Hematopoietic multipotent progenitor cell treated with erythropoietin and hydrocortisone succinate and interleukin-3 and kit ligand, for 8 days (in vitro differentiated cells): Measurements from ENCODE around the gene PAQR9.
"Not testable (repeated sequence)": the region's sequence is repeated elsewhere in the genome, so short reads cannot be mapped to it uniquely, and the experiment has no call there.

Source experiments
- DNase-seq: peaks from one replicate; pipeline ENCODE4 v3.0.0-alpha.2; 2015

Gene PAQR9, protein sequence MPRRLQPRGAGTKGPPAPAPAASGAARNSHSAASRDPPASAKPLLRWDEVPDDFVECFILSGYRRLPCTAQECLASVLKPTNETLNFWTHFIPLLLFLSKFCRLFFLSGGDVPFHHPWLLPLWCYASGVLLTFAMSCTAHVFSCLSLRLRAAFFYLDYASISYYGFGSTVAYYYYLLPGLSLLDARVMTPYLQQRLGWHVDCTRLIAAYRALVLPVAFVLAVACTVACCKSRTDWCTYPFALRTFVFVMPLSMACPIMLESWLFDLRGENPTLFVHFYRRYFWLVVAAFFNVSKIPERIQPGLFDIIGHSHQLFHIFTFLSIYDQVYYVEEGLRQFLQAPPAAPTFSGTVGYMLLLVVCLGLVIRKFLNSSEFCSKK

DNA sequence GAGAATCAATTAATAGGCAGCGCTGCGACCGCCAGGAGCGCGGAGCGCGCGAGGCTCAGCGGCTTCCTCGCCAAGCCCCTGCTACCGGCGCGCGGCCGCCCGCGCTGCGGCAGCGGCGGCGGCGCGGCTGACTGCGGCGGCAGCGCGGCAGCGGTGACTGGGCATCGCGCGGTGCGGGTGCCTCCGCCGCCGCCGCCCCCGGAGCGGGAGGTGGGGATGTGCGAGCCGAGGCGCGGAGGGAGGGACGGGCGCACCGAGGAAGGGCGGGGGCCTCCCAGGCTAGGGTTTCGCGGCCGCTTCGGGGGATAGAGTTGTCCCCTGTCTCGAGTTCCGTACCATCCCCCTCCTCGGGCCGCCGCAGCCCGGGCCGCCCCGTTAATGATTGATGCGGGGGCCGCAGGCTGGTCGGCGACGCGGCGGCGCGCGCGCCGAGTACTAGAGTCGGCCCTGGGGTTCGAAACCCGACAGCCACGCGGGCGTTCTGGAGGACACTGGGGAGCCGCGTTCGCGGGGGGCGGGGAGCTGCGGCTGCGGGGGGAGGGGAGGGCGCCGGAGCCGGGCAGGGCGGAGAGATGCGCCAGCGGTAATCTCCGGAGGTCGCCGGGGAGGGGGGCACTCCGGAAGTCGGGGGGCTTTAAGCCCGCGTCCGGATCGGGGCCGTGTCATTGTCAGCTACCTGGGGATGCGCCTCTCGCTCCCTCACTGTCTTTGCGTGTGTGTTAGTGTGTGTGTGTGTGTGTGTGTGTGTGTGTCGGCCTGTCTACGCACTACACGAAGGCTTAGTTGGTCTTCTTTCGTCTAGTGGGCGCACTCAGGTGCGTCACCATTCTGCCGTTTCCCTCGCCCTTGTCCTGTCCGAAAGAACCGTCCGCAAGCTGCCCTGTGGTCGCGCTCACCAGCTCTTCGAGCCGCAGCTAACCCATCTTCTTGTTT is at the start of gene PAQR9:
Gene PAQR9 (minus strand): TSS at position 159 of the 933 bp plus-strand sequence. CDS start 338 bp downstream, outside the sequence.
- DNase-seq: peak; percentile 47

DNA sequence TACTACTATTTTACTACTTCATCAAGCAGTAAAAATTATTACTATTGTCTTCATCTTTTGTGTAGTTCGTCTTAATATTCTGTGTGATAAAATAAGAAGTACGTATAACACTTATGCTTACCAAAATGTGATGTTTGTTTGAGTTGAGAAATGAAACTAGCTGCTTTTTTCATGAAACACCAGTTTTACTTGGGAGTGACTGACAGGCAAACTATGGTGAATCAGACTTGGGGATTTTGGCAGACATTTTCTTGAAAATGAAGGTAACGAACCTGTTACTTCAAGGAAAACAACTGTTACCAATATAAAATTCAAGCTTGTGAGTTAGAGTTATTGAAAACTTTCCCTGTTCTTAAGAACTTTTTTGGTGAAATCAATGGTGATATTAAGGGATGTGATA is 48.2 kb upstream of the PAQR9 start:
- no peak for DNase-seq

DNA sequence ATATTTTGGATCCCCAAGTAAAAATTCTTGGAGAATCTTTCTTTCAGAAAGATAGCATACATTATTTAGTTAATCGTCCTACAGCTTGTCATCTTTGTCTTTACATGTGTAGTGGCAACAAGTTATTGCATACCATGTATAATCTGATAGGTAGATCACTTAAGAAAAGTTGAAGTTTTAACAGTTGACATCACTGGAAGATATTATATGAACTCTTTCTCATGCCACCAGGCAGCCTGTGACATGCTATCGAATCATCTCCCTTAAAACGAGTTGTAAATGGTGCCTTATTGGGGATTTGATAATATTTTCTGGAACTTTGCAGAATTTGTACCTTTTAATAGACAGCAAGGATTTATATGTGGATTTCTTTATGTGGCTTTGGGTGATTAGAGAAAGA is 46.5 kb upstream of the PAQR9 start:
- no peak for DNase-seq

GRCh38 chr3:143004823-143005222 is 41.3 kb upstream of the PAQR9 start:
- no peak for DNase-seq

- peak; percentile 29 for DNase-seq
These were observed 39.3 kb upstream of the PAQR9 start for GRCh38 chr3:143002727-143003126.

DNA sequence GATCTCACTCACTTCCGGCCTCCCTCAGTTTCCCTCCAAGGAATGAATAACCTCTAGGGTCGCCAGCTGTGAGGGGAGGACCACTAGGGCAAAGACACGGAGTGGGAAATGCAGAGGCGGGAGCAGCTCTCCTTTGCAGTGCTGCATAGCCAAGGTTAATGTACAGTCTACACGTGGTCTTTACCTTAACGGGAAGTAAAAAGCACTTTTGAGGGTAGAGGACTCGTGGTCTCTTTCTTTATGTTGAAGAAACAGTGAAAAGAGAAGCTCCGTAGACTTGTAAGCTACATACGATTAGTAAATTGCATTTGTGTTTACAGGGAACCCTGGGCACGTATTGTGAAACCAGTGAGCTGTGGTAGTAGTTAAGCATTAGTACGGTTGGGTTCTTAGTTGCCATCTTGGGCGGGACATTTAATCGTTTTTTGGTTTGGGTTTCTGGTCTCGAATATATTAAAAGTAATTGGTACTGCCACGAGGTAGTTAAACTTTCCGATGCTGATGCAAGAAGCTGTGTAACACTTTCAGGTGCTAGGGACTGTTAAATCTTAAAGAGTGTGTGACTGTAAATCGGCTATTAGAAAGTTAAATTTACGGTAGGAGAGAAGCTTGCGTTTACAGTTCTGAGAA is 38.7 kb upstream of the PAQR9 start:
- peak; percentile 68 for DNase-seq

GRCh38 chr3:143001369-143002082 is 38.1 kb upstream of the PAQR9 start, which contains the start of gene U2SURP:
Gene U2SURP, plus strand, starts transcription at chr3:143001570. Its CDS starts 59 bp downstream, at chr3:143001629.
- DNase-seq: peak; percentile 98

GRCh38 chr3:143001034-143001368 is 37.5 kb upstream of the PAQR9 start:
- DNase-seq: no peak

DNA sequence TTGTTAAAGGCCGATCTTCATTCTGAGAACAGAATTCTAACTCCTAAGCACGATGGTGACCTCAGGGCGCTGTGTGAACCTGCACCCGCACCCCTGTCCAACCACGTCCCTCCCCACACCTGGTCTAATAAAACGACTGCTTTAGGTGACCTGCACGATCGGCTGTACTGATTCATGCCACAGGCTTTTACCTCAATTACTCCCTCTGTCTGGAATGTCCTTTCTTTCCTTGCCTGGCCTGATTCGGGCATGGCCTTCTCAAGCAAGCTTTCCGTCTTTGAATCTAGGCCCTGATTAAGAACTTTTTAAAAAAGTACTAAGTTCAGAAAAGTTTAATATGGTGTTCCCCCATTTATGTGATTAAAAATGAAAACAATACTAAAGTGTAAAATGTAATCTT is 37.1 kb upstream of the PAQR9 start:
- DNase-seq: no peak

DNA sequence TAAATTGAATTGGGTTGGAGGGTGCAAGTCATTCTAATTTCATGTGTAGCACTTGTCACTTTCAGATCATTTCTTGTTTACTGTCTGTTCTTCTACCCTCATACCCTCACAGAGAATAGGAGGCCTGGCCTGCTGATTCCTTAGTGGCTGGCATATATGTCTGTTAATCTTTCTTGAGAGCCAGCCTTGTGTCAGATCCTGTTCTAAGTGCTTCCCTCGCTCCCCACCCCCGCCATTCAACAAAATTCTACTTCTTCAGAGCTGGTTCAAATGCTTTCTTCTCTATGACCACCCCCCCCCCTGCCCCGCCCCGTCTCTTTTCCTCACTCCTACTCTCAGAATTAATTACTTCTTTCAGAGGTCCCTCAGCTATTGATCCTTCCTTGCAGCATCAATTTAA is 36.4 kb upstream of the PAQR9 start:
- DNase-seq: peak; percentile 29

DNA sequence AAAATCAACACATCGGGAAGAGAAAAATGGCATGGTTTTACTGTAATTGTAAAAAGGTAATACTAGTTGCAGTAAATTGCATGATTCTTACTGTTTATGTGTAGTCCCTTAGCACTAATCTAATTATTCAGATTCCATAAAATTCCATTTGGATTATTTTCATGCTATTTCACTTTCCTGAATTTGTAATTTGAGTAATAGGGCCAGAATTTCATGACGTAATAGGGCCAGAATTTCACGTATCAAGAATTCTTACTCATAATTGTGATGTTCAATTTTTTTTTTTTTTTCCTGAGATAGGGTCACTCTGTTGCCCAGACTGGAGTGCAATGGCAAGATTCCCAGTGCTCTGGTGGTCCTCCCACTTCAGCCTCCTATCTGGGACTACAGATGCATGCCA is 35.0 kb upstream of the PAQR9 start:
- DNase-seq: no peak

DNA sequence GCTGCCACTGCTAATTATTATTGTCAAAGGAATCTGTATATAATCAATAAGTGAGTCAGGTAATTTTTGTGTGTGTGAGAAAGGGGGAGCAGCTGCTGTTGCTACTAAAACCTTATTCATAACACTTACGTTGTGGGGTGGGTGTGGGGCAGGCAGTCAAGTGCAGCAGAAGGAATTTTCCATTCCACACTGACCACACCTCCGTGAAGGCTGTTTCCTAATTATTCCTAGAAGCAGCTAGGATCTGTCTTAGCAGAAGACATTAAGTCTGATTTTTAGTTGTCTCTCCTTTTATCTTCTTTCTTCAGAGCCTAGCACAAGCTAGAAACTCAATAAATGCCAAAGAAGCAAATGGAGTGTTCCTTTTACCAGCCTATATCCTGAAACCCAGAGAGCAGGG is 33.9 kb upstream of the PAQR9 start:
- no peak for DNase-seq

DNA sequence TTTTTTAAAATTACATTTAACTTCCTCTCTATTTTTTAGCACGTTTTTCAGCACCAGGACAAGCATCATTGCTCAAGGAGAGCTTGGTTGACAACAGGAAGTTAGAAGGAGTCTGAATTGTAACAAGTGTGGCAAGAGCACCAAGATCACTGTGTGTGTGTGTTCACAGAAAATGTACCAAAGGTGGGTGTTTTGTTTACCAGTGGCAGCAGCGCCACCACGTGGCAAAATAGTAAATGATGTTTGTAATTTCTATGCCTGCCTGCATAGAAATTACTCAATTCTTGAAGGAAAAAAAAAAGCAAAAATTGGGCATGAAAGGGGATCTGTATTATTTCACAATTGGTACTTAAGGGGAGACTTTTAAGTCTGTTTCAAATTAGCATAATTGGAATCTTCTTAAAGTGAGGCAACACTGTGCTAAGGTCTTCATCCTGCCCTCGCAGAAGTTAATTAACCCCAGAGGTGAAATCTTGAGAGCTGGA is 30.5 kb upstream of the PAQR9 start:
- peak; percentile 87 for DNase-seq

GRCh38 chr3:142992323-142992722 is 28.8 kb upstream of the PAQR9 start:
- DNase-seq: no peak

- DNase-seq: no peak
These were observed 27.2 kb upstream of the PAQR9 start for GRCh38 chr3:142990721-142991120.

DNA sequence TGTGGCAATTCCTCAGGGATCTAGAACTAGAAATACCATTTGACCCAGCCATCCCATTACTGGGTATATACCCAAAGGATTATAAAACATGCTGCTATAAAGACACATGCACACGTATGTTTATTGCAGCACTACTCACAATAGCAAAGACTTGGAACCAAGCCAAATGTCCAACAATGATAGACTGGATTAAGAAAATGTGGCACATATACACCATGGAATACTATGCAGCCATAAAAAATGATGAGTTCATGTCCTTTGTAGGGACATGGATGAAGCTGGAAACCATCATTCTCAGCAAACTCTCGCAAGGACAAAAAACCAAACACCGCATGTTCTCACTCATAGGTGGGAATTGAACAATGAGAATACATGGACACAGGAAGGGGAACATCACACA is 25.4 kb upstream of the PAQR9 start:
- DNase-seq: not testable (repeated sequence)

- DNase-seq: not testable (repeated sequence)
These were observed 24.7 kb upstream of the PAQR9 start for GRCh38 chr3:142988221-142988620.

GRCh38 chr3:142987707-142988106 is 24.2 kb upstream of the PAQR9 start:
- DNase-seq: no peak

DNA sequence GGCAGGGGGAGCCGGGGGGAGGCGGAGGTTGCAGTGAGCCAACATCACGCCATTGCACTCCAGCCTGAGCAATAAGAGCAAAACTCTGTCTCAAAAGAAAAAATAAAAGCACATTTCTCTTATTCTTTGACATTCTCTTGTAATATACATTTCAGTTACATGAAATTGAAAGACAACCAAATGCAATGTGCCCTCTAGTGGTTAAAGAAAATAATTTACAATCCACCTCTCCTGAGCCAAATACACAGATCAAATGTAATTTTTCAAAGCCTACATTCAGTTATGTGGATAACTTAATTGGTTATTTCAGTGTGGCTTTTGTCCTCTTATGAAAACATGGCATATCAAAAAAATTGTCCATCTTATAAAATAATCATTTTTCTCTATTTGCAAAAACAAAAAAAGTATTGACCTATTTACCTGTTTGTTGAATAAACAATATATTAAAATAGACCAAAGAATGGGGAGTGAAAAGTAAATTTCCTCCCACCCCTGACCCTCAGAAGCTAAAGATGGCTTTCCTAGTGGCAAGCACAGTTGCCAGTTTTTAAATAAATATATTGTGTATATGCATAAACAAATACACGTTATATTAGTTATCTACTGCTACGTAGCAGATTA is 23.7 kb upstream of the PAQR9 start:
- DNase-seq: peak; percentile 85

GRCh38 chr3:142984255-142984654 is 20.8 kb upstream of the PAQR9 start:
- no peak for DNase-seq

DNA sequence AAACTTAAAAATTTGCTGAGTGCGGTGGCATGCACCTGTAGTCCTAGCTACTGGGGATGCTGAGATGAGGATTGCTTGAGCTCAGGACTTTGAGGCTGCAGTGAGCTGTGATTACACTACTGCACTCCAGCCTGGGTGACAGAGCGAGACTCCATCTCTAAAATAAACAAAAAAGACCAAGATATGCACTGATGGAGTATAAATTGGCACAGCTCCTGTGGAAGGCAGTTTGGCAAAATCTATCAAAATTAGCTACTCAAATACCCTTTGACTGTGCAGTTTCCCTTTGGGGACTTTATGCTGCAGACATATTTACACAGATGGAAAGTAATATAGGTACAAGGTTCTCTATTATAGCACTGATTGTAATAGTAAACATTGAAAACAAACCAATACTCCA is 19.8 kb upstream of the PAQR9 start:
- no peak for DNase-seq
